ENCODE results near the gene UPK1A.

UPK1A gene

GRCh38 chr19:35629332-35629633 is 37.0 kb upstream of the UPK1A start:
- H3K27ac ChIP-seq (ENCODE audit: low read depth, low read length, poor library complexity, severe bottlenecking): no peak overlapping the region
- no peak overlapping the region for H2AFZ ChIP-seq (ENCODE audit: low read length)

GRCh38 chr19:35633727-35634440 is 32.4 kb upstream of the UPK1A start:
- no peaks in the 10 kb centered on the region for H3K9me2 ChIP-seq (ENCODE audit: low read depth, low read length)
- H2AFZ ChIP-seq (ENCODE audit: low read length): no peak overlapping the region
- no peak overlapping the region for H3K27ac ChIP-seq (ENCODE audit: low read depth, low read length, poor library complexity, severe bottlenecking)
- no peaks in the 10 kb centered on the region for H3K9me3 ChIP-seq (ENCODE audit: low read length)
- TF ChIP-seq EZH2 (IDR thresholded peaks at IDR 0.05; ENCODE audit: borderline replicate concordance, low read length): no peak
- no peak overlapping the region for H3K4me3 ChIP-seq (ENCODE audit: low read depth, low read length, poor library complexity, severe bottlenecking)
- peaks cover 10% of the 10 kb centered on the region for H3K4me1 ChIP-seq (ENCODE audit: insufficient read depth, low read length, severe bottlenecking)
- no peaks in the 10 kb centered on the region for H4K20me1 ChIP-seq (ENCODE audit: insufficient read depth, low read length)
- no peaks in the 10 kb centered on the region for H3K27me3 ChIP-seq (ENCODE audit: insufficient read depth, low read length)
- H3F3A ChIP-seq (ENCODE audit: insufficient read depth, low read length): no peaks in the 10 kb centered on the region
- H3K36me3 ChIP-seq (ENCODE audit: insufficient read depth, low read length): peaks cover 69% of the 10 kb centered on the region
- no peak overlapping the region for H3K9ac ChIP-seq (ENCODE audit: low read length)
- H3K4me2 ChIP-seq (ENCODE audit: low read length): no peak overlapping the region
- H3K79me2 ChIP-seq (ENCODE audit: insufficient read depth, low read length): peaks cover 5% of the 10 kb centered on the region; the same call in 1 of the 2 replicates

More at GRCh38 chr19:35629332-35629633, 37.0 kb upstream of the UPK1A start:
- TF ChIP-seq CTCF (IDR thresholded peaks at IDR 0.05; ENCODE audit: low read length) (no peak), EZH2 (IDR thresholded peaks at IDR 0.05; ENCODE audit: borderline replicate concordance, low read length) (no peak)
- H3K27me3 ChIP-seq (ENCODE audit: insufficient read depth, low read length): no peaks in the 10 kb centered on the region
- no peaks in the 10 kb centered on the region for H3K9me3 ChIP-seq (ENCODE audit: low read length)
- no peaks in the 10 kb centered on the region for H3K9me2 ChIP-seq (ENCODE audit: low read depth, low read length)
- peak overlapping the region; percentile 100 for H3K4me3 ChIP-seq (ENCODE audit: low read depth, low read length, poor library complexity, severe bottlenecking)
- no peaks in the 10 kb centered on the region for H3F3A ChIP-seq (ENCODE audit: insufficient read depth, low read length)
- H3K9ac ChIP-seq (ENCODE audit: low read length): peak overlapping the region; percentile 100
- peaks cover 5% of the 10 kb centered on the region; the same call in 1 of the 2 replicates for H3K79me2 ChIP-seq (ENCODE audit: insufficient read depth, low read length)
- H4K20me1 ChIP-seq (ENCODE audit: insufficient read depth, low read length): no peaks in the 10 kb centered on the region
- H3K4me1 ChIP-seq (ENCODE audit: insufficient read depth, low read length, severe bottlenecking): peaks cover 19% of the 10 kb centered on the region
- H3K36me3 ChIP-seq (ENCODE audit: insufficient read depth, low read length): peaks cover 37% of the 10 kb centered on the region
- peak overlapping the region; percentile 100 for H3K4me2 ChIP-seq (ENCODE audit: low read length)

- TF ChIP-seq EZH2 (IDR thresholded peaks at IDR 0.05; ENCODE audit: borderline replicate concordance, low read length) (no peak), CTCF (IDR thresholded peaks at IDR 0.05; ENCODE audit: low read length) (no peak)
Observed at GRCh38 chr19:35636651-35637050, 29.7 kb upstream of the UPK1A start.

GRCh38 chr19:35637165-35637564 is 29.2 kb upstream of the UPK1A start:
- Histone ChIP-seq H3K4me3 (ENCODE audit: low read depth, low read length, poor library complexity, severe bottlenecking) (no peak overlapping the region), H3K9me2 (ENCODE audit: low read depth, low read length) (no peaks in the 10 kb centered on the region), H3K27ac (ENCODE audit: low read depth, low read length, poor library complexity, severe bottlenecking) (no peak overlapping the region), H3K4me2 (ENCODE audit: low read length) (no peak overlapping the region), H3K4me1 (ENCODE audit: insufficient read depth, low read length, severe bottlenecking) (peaks cover 8% of the 10 kb centered on the region), H3K27me3 (ENCODE audit: insufficient read depth, low read length) (no peaks in the 10 kb centered on the region), H3K9ac (ENCODE audit: low read length) (no peak overlapping the region), H3K79me2 (ENCODE audit: insufficient read depth, low read length) (no peaks in the 10 kb centered on the region), H3K36me3 (ENCODE audit: insufficient read depth, low read length) (peaks cover 52% of the 10 kb centered on the region), H2AFZ (ENCODE audit: low read length) (no peak overlapping the region), H3F3A (ENCODE audit: insufficient read depth, low read length) (no peaks in the 10 kb centered on the region), H3K9me3 (ENCODE audit: low read length) (no peaks in the 10 kb centered on the region), H4K20me1 (ENCODE audit: insufficient read depth, low read length) (no peaks in the 10 kb centered on the region)
- TF ChIP-seq EZH2 (IDR thresholded peaks at IDR 0.05; ENCODE audit: borderline replicate concordance, low read length): no peak
- no peak for TF ChIP-seq CTCF (IDR thresholded peaks at IDR 0.05; ENCODE audit: low read length)

More at GRCh38 chr19:35636651-35637050, 29.7 kb upstream of the UPK1A start:
- H3K4me3 ChIP-seq (ENCODE audit: low read depth, low read length, poor library complexity, severe bottlenecking): no peak overlapping the region
- no peaks in the 10 kb centered on the region for H4K20me1 ChIP-seq (ENCODE audit: insufficient read depth, low read length)
- no peaks in the 10 kb centered on the region for H3K79me2 ChIP-seq (ENCODE audit: insufficient read depth, low read length)
- H2AFZ ChIP-seq (ENCODE audit: low read length): no peak overlapping the region
- no peak overlapping the region for H3K9ac ChIP-seq (ENCODE audit: low read length)
- H3K27ac ChIP-seq (ENCODE audit: low read depth, low read length, poor library complexity, severe bottlenecking): no peak overlapping the region
- H3K4me2 ChIP-seq (ENCODE audit: low read length): no peak overlapping the region
- peaks cover 57% of the 10 kb centered on the region for H3K36me3 ChIP-seq (ENCODE audit: insufficient read depth, low read length)
- no peaks in the 10 kb centered on the region for H3F3A ChIP-seq (ENCODE audit: insufficient read depth, low read length)
- H3K9me2 ChIP-seq (ENCODE audit: low read depth, low read length): no peaks in the 10 kb centered on the region
- no peaks in the 10 kb centered on the region for H3K9me3 ChIP-seq (ENCODE audit: low read length)
- no peaks in the 10 kb centered on the region for H3K27me3 ChIP-seq (ENCODE audit: insufficient read depth, low read length)
- H3K4me1 ChIP-seq (ENCODE audit: insufficient read depth, low read length, severe bottlenecking): peaks cover 3% of the 10 kb centered on the region

Measured in OCI-LY1 (cell line).